ENCODE measurements around the gene SOS2. TPM values are rescaled to one million over a fixed set of nuclear protein-coding genes. Genes with fewer than 3 reads are reported as not detected.

The SOS2 gene
- total RNA-seq, 1 experiment from 2014 or later, result 20.3 TPM

DNA sequence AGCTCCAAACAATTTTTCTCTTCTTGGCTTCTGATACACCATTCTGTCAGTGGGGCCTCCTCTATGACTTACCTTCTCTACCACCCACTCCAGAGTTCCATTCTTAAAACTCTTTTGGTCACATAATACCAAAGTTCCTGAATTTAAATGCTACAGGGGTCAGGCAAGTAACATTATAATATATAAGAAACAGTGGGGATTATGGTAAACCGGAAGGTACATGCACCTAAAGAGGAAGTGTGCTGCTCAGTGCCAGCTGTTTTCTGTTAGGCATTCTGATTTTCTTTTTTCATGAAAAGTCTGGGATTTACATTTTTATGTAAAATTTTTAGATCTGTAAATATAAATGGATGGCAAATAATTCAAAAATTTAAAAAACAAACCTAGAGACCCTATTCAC is 39.9 kb downstream of the SOS2 start:
- CTCF ChIA-PET, result interaction anchor here (0.6 kb wide), 1 partner anchor 605 kb away, joined by 3 read pairs; no protein-coding TSS in a partner anchor

DNA sequence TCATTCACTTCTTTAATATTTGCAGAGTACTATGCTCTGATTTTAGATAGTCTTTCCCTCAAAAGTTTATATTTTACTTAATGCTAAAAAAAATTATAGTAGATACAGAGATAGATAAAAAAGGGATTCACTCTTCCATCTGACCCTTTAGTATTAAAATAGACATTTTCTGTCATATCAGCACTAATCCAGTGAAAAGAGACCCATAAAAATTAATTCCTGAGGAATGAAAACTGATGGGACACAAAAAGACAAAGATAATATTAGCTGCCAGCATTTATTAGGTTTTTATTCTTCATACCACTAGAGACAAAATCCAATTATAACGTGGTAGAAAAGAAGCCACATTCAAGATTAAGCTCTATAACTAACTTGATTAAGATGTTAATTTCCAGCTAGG is 45.3 kb downstream of the SOS2 start:
- CTCF ChIA-PET, result no interaction called here
- no TSS peak for BruUV-seq (replicated peaks)
- intact Hi-C loops (cut with micrococcal nuclease; ENCODE audit: unreplicated experiment), result no loop called here

More for the DNA sequence above, 39.9 kb downstream of the SOS2 start:
- TF ChIP-seq CTCF (conservative IDR thresholded peaks at IDR 0.05; ENCODE audit: low read depth, low read length) (no peak), EZH2 (IDR thresholded peaks at IDR 0.05; ENCODE audit: borderline replicate concordance, low read depth, low read length, poor library complexity, severe bottlenecking) (no peak)
- Histone ChIP-seq H3K36me3 (ENCODE audit: insufficient read depth, low read length, poor library complexity, severe bottlenecking) (peaks cover 3% of the 10 kb centered on the region), H3K4me1 (ENCODE audit: insufficient read depth, low read length, poor library complexity, severe bottlenecking) (peaks cover 2% of the 10 kb centered on the region), H3K4me3 (ENCODE audit: low read depth, low read length, poor library complexity, severe bottlenecking) (no peak overlapping the region), H3K9me3 (ENCODE audit: low read depth, low read length, poor library complexity, severe bottlenecking) (no peaks in the 10 kb centered on the region), H3K27ac (ENCODE audit: low read depth, low read length, poor library complexity, severe bottlenecking) (no peak overlapping the region), H3K27me3 (replicated peaks; ENCODE audit: insufficient read depth, low read depth, low read length, poor library complexity) (no peaks in the 10 kb centered on the region)
- no TSS peak for BruUV-seq (replicated peaks)
- intact Hi-C loops (cut with micrococcal nuclease; ENCODE audit: unreplicated experiment), result no loop called here
- POLR2A ChIA-PET (ENCODE audit: low non-redundant PET), result no interaction called here
- no peak for DNase-seq (ENCODE audit: low spot score)

DNA sequence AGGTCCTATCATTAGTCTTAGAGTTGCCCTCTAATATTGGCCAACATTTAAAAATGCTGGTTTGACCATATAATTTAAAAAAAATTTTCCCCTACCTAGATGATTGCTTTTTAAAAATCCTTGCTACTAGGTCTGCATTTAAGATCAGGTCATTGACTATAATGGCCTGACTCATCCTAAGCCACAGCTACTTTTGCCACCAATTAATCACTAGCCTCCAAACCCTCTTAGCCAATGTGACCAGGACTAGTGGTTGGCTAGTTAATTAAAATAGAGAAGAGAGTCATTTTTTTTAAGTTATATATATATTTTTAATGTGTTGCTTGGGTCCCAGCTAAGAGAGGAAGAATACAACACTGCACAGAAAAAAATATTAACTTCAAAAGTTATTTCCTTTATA is 57.5 kb downstream of the SOS2 start:
- Histone ChIP-seq H3K27me3 (replicated peaks; ENCODE audit: insufficient read depth, low read depth, low read length, poor library complexity) (no peaks in the 10 kb centered on the region), H3K27ac (ENCODE audit: low read depth, low read length, poor library complexity, severe bottlenecking) (no peak overlapping the region), H3K4me3 (ENCODE audit: low read depth, low read length, poor library complexity, severe bottlenecking) (no peak overlapping the region), H3K36me3 (ENCODE audit: insufficient read depth, low read length, poor library complexity, severe bottlenecking) (no peaks in the 10 kb centered on the region), H3K4me1 (ENCODE audit: insufficient read depth, low read length, poor library complexity, severe bottlenecking) (no peaks in the 10 kb centered on the region), H3K9me3 (ENCODE audit: low read depth, low read length, poor library complexity, severe bottlenecking) (no peaks in the 10 kb centered on the region)
- ChIA-PET CTCF (no interaction called here), POLR2A (ENCODE audit: low non-redundant PET) (no interaction called here)
- DNase-seq (ENCODE audit: low spot score), result no peak
- intact Hi-C loops (cut with micrococcal nuclease; ENCODE audit: unreplicated experiment), result no loop called here
- BruUV-seq (replicated peaks), result no TSS peak
- TF ChIP-seq CTCF (conservative IDR thresholded peaks at IDR 0.05; ENCODE audit: low read depth, low read length) (no peak), EZH2 (IDR thresholded peaks at IDR 0.05; ENCODE audit: borderline replicate concordance, low read depth, low read length, poor library complexity, severe bottlenecking) (no peak)

More for the DNA sequence above, 45.3 kb downstream of the SOS2 start:
- Histone ChIP-seq H3K27ac (ENCODE audit: low read depth, low read length, poor library complexity, severe bottlenecking) (no peak overlapping the region), H3K9me3 (ENCODE audit: low read depth, low read length, poor library complexity, severe bottlenecking) (no peaks in the 10 kb centered on the region), H3K27me3 (replicated peaks; ENCODE audit: insufficient read depth, low read depth, low read length, poor library complexity) (no peaks in the 10 kb centered on the region), H3K4me3 (ENCODE audit: low read depth, low read length, poor library complexity, severe bottlenecking) (no peak overlapping the region), H3K4me1 (ENCODE audit: insufficient read depth, low read length, poor library complexity, severe bottlenecking) (peaks cover 10% of the 10 kb centered on the region), H3K36me3 (ENCODE audit: insufficient read depth, low read length, poor library complexity, severe bottlenecking) (peaks cover 3% of the 10 kb centered on the region)
- peak; percentile 4 for DNase-seq (ENCODE audit: low spot score)
- POLR2A ChIA-PET (ENCODE audit: low non-redundant PET), result no interaction called here
- TF ChIP-seq CTCF (conservative IDR thresholded peaks at IDR 0.05; ENCODE audit: low read depth, low read length) (no peak), EZH2 (IDR thresholded peaks at IDR 0.05; ENCODE audit: borderline replicate concordance, low read depth, low read length, poor library complexity, severe bottlenecking) (no peak)

All from A673 (cell line).